HG03354 (cell line): ENCODE measurements around the gene PCDHA12.
"Not testable (repeated sequence)": the region's sequence is repeated elsewhere in the genome, so short reads cannot be mapped to it uniquely, and the experiment has no call there.

Experiments
- ATAC-seq: cut with Tn5 transposase; IDR thresholded peaks from one replicate; pipeline ENCODE4 v1.9.1; 2021; ENCODE audit warnings: mild to moderate bottlenecking; ENCODE audit not compliant: unreplicated experiment, poor library complexity, severe bottlenecking

PCDHA12 gene

GRCh38 chr5:140875085-140876065, at the start of gene PCDHA12:
Gene PCDHA12, plus strand, starts transcription at chr5:140875308. Its CDS starts 165 bp downstream, at chr5:140875473.
- no peak for ATAC-seq

- no peak for ATAC-seq
These were observed 47.3 kb upstream of the PCDHA12 start, which contains the start of gene PCDHA6 for GRCh38 chr5:140827704-140828361. Gene PCDHA6, plus strand, starts transcription at chr5:140827960. Its CDS starts 132 bp downstream, at chr5:140828092.

- no peak for ATAC-seq
These were observed 46.8 kb upstream of the PCDHA12 start for GRCh38 chr5:140828362-140828737.

GRCh38 chr5:140829511-140830501, 45.3 kb upstream of the PCDHA12 start:
- not testable (repeated sequence) for ATAC-seq

GRCh38 chr5:140833993-140834392, 41.1 kb upstream of the PCDHA12 start, which contains the start of gene PCDHA7:
Gene PCDHA7, plus strand, starts transcription at chr5:140834269. Its CDS starts 115 bp downstream, at chr5:140834384.
- no peak for ATAC-seq

- ATAC-seq, result not testable (repeated sequence)
These were observed 40.6 kb upstream of the PCDHA12 start for GRCh38 chr5:140834439-140835008.

GRCh38 chr5:140835622-140836510, 39.2 kb upstream of the PCDHA12 start:
- no peak for ATAC-seq

GRCh38 chr5:140840978-140841962, 33.8 kb upstream of the PCDHA12 start, which contains the start of gene PCDHA8:
Gene PCDHA8, plus strand, starts transcription at chr5:140841187. Its CDS starts 135 bp downstream, at chr5:140841322.
- ATAC-seq, result no peak

GRCh38 chr5:140842798-140843733, 32.0 kb upstream of the PCDHA12 start:
- no peak for ATAC-seq

GRCh38 chr5:140848139-140849102, 26.7 kb upstream of the PCDHA12 start, which contains the start of gene PCDHA9:
Gene PCDHA9, plus strand, starts transcription at chr5:140848382. Its CDS starts 114 bp downstream, at chr5:140848496.
- not testable (repeated sequence) for ATAC-seq

GRCh38 chr5:140849831-140850634, 25.1 kb upstream of the PCDHA12 start:
- not testable (repeated sequence) for ATAC-seq

- ATAC-seq, result no peak
These were observed 19.1 kb upstream of the PCDHA12 start, which contains the start of gene PCDHA10 for GRCh38 chr5:140855772-140856674. Gene PCDHA10, plus strand, starts transcription at chr5:140855897. Its CDS starts 152 bp downstream, at chr5:140856049.
